ENCODE results near the gene CDH4. TPM values are rescaled to one million over a fixed set of nuclear protein-coding genes. Genes with fewer than 3 reads are reported as not detected.

The CDH4 gene
- total and polyA plus RNA-seq, 9 of the 15 experiments (the other 6 are each of a cell fraction or from before 2014, with no cell fraction given) = 0.04 TPM; not detected in 8

DNA sequence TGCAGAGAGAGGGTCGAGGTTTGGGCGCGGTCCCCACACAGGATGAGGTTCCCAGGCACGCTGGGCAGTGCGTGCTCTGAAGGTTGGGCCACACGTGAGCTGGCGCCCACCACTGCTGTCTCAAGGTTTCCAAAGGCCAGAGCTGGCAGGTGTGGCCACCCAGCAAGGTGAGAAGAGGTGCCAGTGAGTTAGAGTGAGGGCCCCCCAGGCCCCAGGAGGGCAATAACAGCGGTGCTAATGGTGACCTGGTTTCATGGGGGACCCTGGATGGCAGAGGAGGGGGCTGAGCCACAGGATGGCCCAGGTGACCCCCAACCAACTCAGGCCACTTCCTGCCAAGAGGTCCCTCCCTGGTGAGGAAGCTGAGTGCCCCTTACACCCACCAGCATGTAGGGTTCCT, 628.6 kb downstream of the CDH4 start:
- H3K9me3 ChIP-seq (replicated peaks; ENCODE audit: control insufficient read depth, insufficient read depth, low read depth, low read length) = no peaks in the 10 kb centered on the region
- no TSS peak for BruUV-seq (replicated peaks)
- no peak overlapping the region for H2AFZ ChIP-seq (ENCODE audit: low read depth, low read length)
- ATAC-seq (no peak), FAIRE-seq (no peak), DNase-seq (ENCODE audit: extremely low read depth in 1 of 4, low spot score in 3 of 4) (no peak)
- H3K9ac ChIP-seq (ENCODE audit: insufficient read depth in 1 of 2, low read depth in 2 of 2, low read length in 2 of 2) = no peak overlapping the region
- TF ChIP-seq SUPT5H (IDR thresholded peaks at IDR 0.05) (no peak), CBFA2T3 (IDR thresholded peaks at IDR 0.05) (no peak), POLR2A (conservative IDR thresholded peaks at IDR 0.05) (no peak), BHLHE40 (IDR thresholded peaks at IDR 0.05; ENCODE audit: low read length) (no peak), TRIM28 (IDR thresholded peaks at IDR 0.05) (no peak)
- TF ChIP-seq, protein P1, sequence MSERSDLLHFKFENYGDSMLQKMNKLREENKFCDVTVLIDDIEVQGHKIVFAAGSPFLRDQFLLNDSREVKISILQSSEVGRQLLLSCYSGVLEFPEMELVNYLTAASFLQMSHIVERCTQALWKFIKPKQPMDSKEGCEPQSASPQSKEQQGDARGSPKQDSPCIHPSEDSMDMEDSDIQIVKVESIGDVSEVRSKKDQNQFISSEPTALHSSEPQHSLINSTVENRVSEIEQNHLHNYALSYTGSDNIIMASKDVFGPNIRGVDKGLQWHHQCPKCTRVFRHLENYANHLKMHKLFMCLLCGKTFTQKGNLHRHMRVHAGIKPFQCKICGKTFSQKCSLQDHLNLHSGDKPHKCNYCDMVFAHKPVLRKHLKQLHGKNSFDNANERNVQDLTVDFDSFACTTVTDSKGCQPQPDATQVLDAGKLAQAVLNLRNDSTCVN (CRISPR knock-in tag; IDR thresholded peaks at IDR 0.05) = no peak
- TF ChIP-seq, protein P2, sequence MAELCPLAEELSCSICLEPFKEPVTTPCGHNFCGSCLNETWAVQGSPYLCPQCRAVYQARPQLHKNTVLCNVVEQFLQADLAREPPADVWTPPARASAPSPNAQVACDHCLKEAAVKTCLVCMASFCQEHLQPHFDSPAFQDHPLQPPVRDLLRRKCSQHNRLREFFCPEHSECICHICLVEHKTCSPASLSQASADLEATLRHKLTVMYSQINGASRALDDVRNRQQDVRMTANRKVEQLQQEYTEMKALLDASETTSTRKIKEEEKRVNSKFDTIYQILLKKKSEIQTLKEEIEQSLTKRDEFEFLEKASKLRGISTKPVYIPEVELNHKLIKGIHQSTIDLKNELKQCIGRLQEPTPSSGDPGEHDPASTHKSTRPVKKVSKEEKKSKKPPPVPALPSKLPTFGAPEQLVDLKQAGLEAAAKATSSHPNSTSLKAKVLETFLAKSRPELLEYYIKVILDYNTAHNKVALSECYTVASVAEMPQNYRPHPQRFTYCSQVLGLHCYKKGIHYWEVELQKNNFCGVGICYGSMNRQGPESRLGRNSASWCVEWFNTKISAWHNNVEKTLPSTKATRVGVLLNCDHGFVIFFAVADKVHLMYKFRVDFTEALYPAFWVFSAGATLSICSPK (IDR thresholded peaks at IDR 0.05; ENCODE audit: borderline replicate concordance) = no peak
- TF ChIP-seq, protein P3, sequence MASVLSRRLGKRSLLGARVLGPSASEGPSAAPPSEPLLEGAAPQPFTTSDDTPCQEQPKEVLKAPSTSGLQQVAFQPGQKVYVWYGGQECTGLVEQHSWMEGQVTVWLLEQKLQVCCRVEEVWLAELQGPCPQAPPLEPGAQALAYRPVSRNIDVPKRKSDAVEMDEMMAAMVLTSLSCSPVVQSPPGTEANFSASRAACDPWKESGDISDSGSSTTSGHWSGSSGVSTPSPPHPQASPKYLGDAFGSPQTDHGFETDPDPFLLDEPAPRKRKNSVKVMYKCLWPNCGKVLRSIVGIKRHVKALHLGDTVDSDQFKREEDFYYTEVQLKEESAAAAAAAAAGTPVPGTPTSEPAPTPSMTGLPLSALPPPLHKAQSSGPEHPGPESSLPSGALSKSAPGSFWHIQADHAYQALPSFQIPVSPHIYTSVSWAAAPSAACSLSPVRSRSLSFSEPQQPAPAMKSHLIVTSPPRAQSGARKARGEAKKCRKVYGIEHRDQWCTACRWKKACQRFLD (CRISPR knock-in tag; IDR thresholded peaks at IDR 0.05) = no peak
- H3K27ac ChIP-seq (ENCODE audit: extremely low read depth, low read depth, low read length) = no peak overlapping the region
- H3K9me1 ChIP-seq (ENCODE audit: control insufficient read depth, insufficient read depth, low read length) = no peaks in the 10 kb centered on the region
- 7% methylated on average over 5 of the region's 8 CpGs for WGBS (ENCODE audit: insufficient coverage, low coverage, missing lambda C conversion rate)
- no peaks in the 10 kb centered on the region for H3K36me3 ChIP-seq (ENCODE audit: control insufficient read depth, insufficient read depth, low read length)
- no peak overlapping the region for H3K4me3 ChIP-seq
- H3K79me2 ChIP-seq (ENCODE audit: control insufficient read depth, insufficient read depth, low read length) = no peaks in the 10 kb centered on the region
- in situ Hi-C loops (cut with MboI) = loop anchor here (25.0 kb wide), 1 partner anchor 1668 kb away; no protein-coding TSS in a partner anchor
- ChIA-PET POLR2A (interaction anchor here (0.7 kb wide), 1 partner anchor 393 kb away, joined by 3 read pairs; no protein-coding TSS in a partner anchor), CTCF (ENCODE audit: low intra/inter-chr PET ratio) (no interaction called here)
- H3K4me1 ChIP-seq (replicated peaks in 1 of 2; ENCODE audit: control insufficient read depth in 2 of 2, insufficient read depth in 2 of 2, low read length in 2 of 2) = peaks cover 0 to 12% of the 10 kb centered on the region in 2 experiments; a peak in 2 of 5 replicates
- H4K20me1 ChIP-seq (replicated peaks; ENCODE audit: control insufficient read depth, insufficient read depth, low read length) = peaks cover 14% of the 10 kb centered on the region
- no peak overlapping the region for H3K4me2 ChIP-seq (ENCODE audit: insufficient read depth, low read length)
- intact Hi-C loops (cut with micrococcal nuclease) = no loop called here
- peaks cover 57 to 94% of the 10 kb centered on the region in 2 experiments for H3K27me3 ChIP-seq (ENCODE audit: control insufficient read depth in 2 of 2, insufficient read depth in 2 of 2, low read length in 2 of 2)
